Left kidney (tissue), 2 donors: ENCODE data around the gene KLHDC4. TPM values are rescaled to one million over a fixed set of nuclear protein-coding genes. Genes with fewer than 3 reads are reported as not detected.

Source experiments
- DNase-seq: peaks from one replicate; pipeline ENCODE4 v3.0.0-alpha.2; 2013
- polyA plus RNA-seq: library from polyadenylated mRNA; unstranded; fragments of 120-200 nt; gene quantifications from one replicate; pipeline ENCODE4 v1.2.1, GENCODE V29; 2013; ENCODE audit not compliant: insufficient read length

Gene KLHDC4
- polyA plus RNA-seq, 1 donor, result 48.0 TPM

- no peak for DNase-seq
Observed at GRCh38 chr16:87701078-87701460, 64.7 kb downstream of the KLHDC4 start.

- no peak for DNase-seq
Observed at GRCh38 chr16:87700406-87701077, 65.2 kb downstream of the KLHDC4 start.

- no peak for DNase-seq
Observed at GRCh38 chr16:87698676-87699199, 67.0 kb downstream of the KLHDC4 start.

GRCh38 chr16:87698241-87698640 lies 67.5 kb downstream of the KLHDC4 start:
- no peak for DNase-seq

- no peak for DNase-seq
Observed at GRCh38 chr16:87697792-87698191, 68.0 kb downstream of the KLHDC4 start.

GRCh38 chr16:87697256-87697655 lies 68.5 kb downstream of the KLHDC4 start:
- no peak for DNase-seq

GRCh38 chr16:87696726-87697125 lies 69.1 kb downstream of the KLHDC4 start:
- no peak for DNase-seq

GRCh38 chr16:87695534-87695933 lies 70.3 kb downstream of the KLHDC4 start:
- no peak for DNase-seq

- no peak for DNase-seq
Observed at GRCh38 chr16:87694441-87695125, 71.2 kb downstream of the KLHDC4 start.

GRCh38 chr16:87693827-87694226 lies 72.0 kb downstream of the KLHDC4 start:
- DNase-seq, result no peak

GRCh38 chr16:87692756-87693155 lies 73.0 kb downstream of the KLHDC4 start:
- no peak for DNase-seq

- DNase-seq, result no peak
Observed at GRCh38 chr16:87692176-87692575, 73.6 kb downstream of the KLHDC4 start.

- no peak for DNase-seq
Observed at GRCh38 chr16:87691686-87692079, 74.1 kb downstream of the KLHDC4 start.

GRCh38 chr16:87690911-87691685 lies 74.7 kb downstream of the KLHDC4 start:
- DNase-seq, result no peak

GRCh38 chr16:87689956-87690465 lies 75.8 kb downstream of the KLHDC4 start:
- DNase-seq, result no peak

- DNase-seq, result no peak
Observed at GRCh38 chr16:87688876-87689815, 76.6 kb downstream of the KLHDC4 start.

- DNase-seq, result no peak
Observed at GRCh38 chr16:87687998-87688529, 77.7 kb downstream of the KLHDC4 start.

GRCh38 chr16:87687126-87687910 lies 78.5 kb downstream of the KLHDC4 start:
- DNase-seq, result no peak

GRCh38 chr16:87686697-87687096 lies 79.1 kb downstream of the KLHDC4 start:
- no peak for DNase-seq

- DNase-seq, result no peak
Observed at GRCh38 chr16:87685766-87686165, 80.0 kb downstream of the KLHDC4 start.

GRCh38 chr16:87685405-87685755 lies 80.4 kb downstream of the KLHDC4 start:
- no peak for DNase-seq
